GM12878 (cell line): ENCODE measurements around the gene B4GALT1. TPM values are rescaled to one million over a fixed set of nuclear protein-coding genes. Genes with fewer than 3 reads are reported as not detected.

Experiments
- ATAC-seq: fragments of 200-7000 bp; cut with Tn5 transposase; 3 replicates; pipeline ENCODE4 v1.9.1; 2020; ENCODE audit warnings: mild to moderate bottlenecking, moderate library complexity
- BruUV-seq: library from RNA; stranded (reverse); fragments of 400-500 nt; replicated peaks from 2 replicates; lab custom pipeline; 2021; lab: Mats Ljungman, UMichigan
- CTCF ChIA-PET: fragments of 300-600 bp; sonication (Branson Sonifier 250); formaldehyde crosslinking; extraction: SDS; loops from one replicate; lab custom pipeline; 2021; ENCODE audit warnings: inconsistent platforms; lab: Yijun Ruan, JAX
- POLR2A ChIA-PET: fragments of 350-600 bp; formaldehyde crosslinking; extraction: SDS; loops from one replicate; lab custom pipeline; 2021; ENCODE audit warnings: inconsistent platforms; lab: Charles Lee
- RAD21 ChIA-PET: fragments of 300-600 bp; sonication (Branson Sonifier 250); formaldehyde crosslinking; loops from one replicate; lab custom pipeline; 2023; ENCODE audit warnings: antibody characterized with exemption; ENCODE audit not compliant: unreplicated experiment; lab: Charles Lee
- SMC1A ChIA-PET: fragments of 300-600 bp; sonication (Branson Sonifier 250); formaldehyde crosslinking; loops from one replicate; lab custom pipeline; 2023; ENCODE audit not compliant: unreplicated experiment, uncharacterized antibody; lab: Charles Lee
- DNase-seq: peaks from one replicate; pipeline ENCODE4 v3.0.0-alpha.2; 2011; ENCODE audit warnings: low read depth, low spot score
- FAIRE-seq: peaks from 3 replicates; lab custom pipeline; 2011; peaks lifted over from hg19 to GRCh38; lab: Jason Lieb, UNC
- H2AFZ ChIP-seq: 2 replicates; pipeline ENCODE4 v1.6.0; 2011; ENCODE audit warnings: low read depth, low read length, control low read depth; ENCODE audit not compliant: control insufficient read depth
- H3K27ac ChIP-seq: 2 replicates; pipeline ENCODE4 v1.5.1; 2011; ENCODE audit warnings: control low read depth; ENCODE audit not compliant: control insufficient read depth, insufficient read depth
- H3K27me3 ChIP-seq, 2 experiments: replicated peaks in 1 of 2; 2 replicates each; pipeline versions ENCODE4 v1.6.0 to v1.6.1; 2011; ENCODE audit warnings: low read length in 1 of 2; ENCODE audit not compliant: control insufficient read depth in 2 of 2, insufficient read depth in 2 of 2
- H3K36me3 ChIP-seq, 2 experiments: 2 replicates each; pipeline ENCODE4 v1.5.1; 2011; ENCODE audit warnings: low read length in 1 of 2; ENCODE audit not compliant: control insufficient read depth in 2 of 2, insufficient read depth in 2 of 2
- H3K4me1 ChIP-seq: 2 replicates; pipeline ENCODE4 v1.6.1; 2011; ENCODE audit warnings: mild to moderate bottlenecking, low read length, moderate library complexity, mixed read lengths; ENCODE audit not compliant: control insufficient read depth, insufficient read depth
- H3K4me2 ChIP-seq: 2 replicates; pipeline ENCODE4 v1.6.0; 2011; ENCODE audit warnings: control low read depth; ENCODE audit not compliant: control insufficient read depth, insufficient read depth
- H3K4me3 ChIP-seq: fragments of 200-600 bp; sonication (generic); 2 replicates; pipeline ENCODE4 v1.5.1; 2016
- H3K79me2 ChIP-seq: 2 replicates; pipeline ENCODE4 v1.6.0; 2011; ENCODE audit warnings: low read length; ENCODE audit not compliant: control insufficient read depth, insufficient read depth
- H3K9ac ChIP-seq: 2 replicates; pipeline ENCODE4 v1.8.0; 2011; ENCODE audit warnings: low read length, control low read depth, mixed read lengths; ENCODE audit not compliant: control insufficient read depth, insufficient read depth
- H3K9me3 ChIP-seq: replicated peaks from 3 replicates; pipeline ENCODE4 v1.5.1; 2011; ENCODE audit warnings: mild to moderate bottlenecking, low read length; ENCODE audit not compliant: control insufficient read depth, insufficient read depth
- H4K20me1 ChIP-seq: 2 replicates; pipeline ENCODE4 v1.6.0; 2011; ENCODE audit not compliant: control insufficient read depth, insufficient read depth
- BCL11A ChIP-seq: IDR thresholded peaks from 2 replicates; pipeline ENCODE4 v1.6.1; 2011; ENCODE audit warnings: low read depth, low read length
- CBFB ChIP-seq: IDR thresholded peaks from 2 replicates; pipeline ENCODE4 v1.6.1; 2016; ENCODE audit warnings: antibody characterized with exemption, low read depth
- CHD2 ChIP-seq: IDR thresholded peaks from 2 replicates; pipeline ENCODE4 v1.6.1; 2011; ENCODE audit warnings: low read depth, low read length, improper control_type of control experiment, borderline replicate concordance
- EED ChIP-seq: sonication (generic); IDR thresholded peaks from 2 replicates; pipeline ENCODE4 v1.6.1; 2016; ENCODE audit warnings: antibody characterized with exemption, low read depth
- EGR1 ChIP-seq, 2 experiments: IDR thresholded peaks; 1 replicate in 1 of 2; 2 replicates in 1 of 2; pipeline ENCODE4 v1.6.1; 2011 to 2012; ENCODE audit warnings: low read depth in 2 of 2, low read length in 2 of 2, borderline replicate concordance in 1 of 2, mild to moderate bottlenecking in 1 of 2, moderate library complexity in 1 of 2
- EP300 ChIP-seq, 2 experiments: fragments of 150-350 bp in 1 of 2; IDR thresholded peaks; 2 replicates each; pipeline ENCODE4 v1.6.1; 2011 to 2012; ENCODE audit warnings: low read depth in 2 of 2, low read length in 2 of 2, borderline replicate concordance in 1 of 2, improper control_type of control experiment in 1 of 2, inconsistent platforms in 1 of 2; ENCODE audit not compliant: control insufficient read depth in 1 of 2
- IKZF1 ChIP-seq: fragments of 450-650 bp; conservative IDR thresholded peaks from 2 replicates; pipeline ENCODE4 v1.6.1; 2017; ENCODE audit warnings: antibody characterized with exemption, mild to moderate bottlenecking
- NFXL1 ChIP-seq: fragments of 450-650 bp; IDR thresholded peaks from 2 replicates; pipeline ENCODE4 v1.6.1; 2017; ENCODE audit warnings: antibody characterized with exemption, mild to moderate bottlenecking, borderline replicate concordance
- NFYB ChIP-seq: IDR thresholded peaks from 2 replicates; pipeline ENCODE4 v1.6.1; 2011; ENCODE audit warnings: low read depth, mild to moderate bottlenecking, low read length, improper control_type of control experiment, moderate library complexity; ENCODE audit not compliant: insufficient read depth
- NR2C1 ChIP-seq: fragments of 450-650 bp; IDR thresholded peaks from 2 replicates; pipeline ENCODE4 v1.6.1; 2017; ENCODE audit warnings: antibody characterized with exemption, mild to moderate bottlenecking, moderate library complexity
- POLR2A ChIP-seq: IDR thresholded peaks from 2 replicates; pipeline ENCODE4 v1.6.1; 2011; ENCODE audit warnings: low read depth, mild to moderate bottlenecking, low read length
- WGBS: methylation state at CpG from one replicate; pipeline ENCODE4 v1.1.6; 2016; ENCODE audit warnings: low lambda C conversion rate; ENCODE audit not compliant: insufficient replicate concordance, insufficient coverage; ENCODE audit errors: missing lambda C conversion rate; 5-methylcytosine and 5-hydroxymethylcytosine counted together
- in situ Hi-C: fragments of 300-500 bp; cut with MboI; formaldehyde crosslinking; loops from 9 replicates; pipeline ENCODE4 v1.14.3; 2018; ENCODE audit warnings: mixed read lengths
- intact Hi-C: fragments of 100-400 bp; cut with micrococcal nuclease; formaldehyde crosslinking; loops from one replicate; pipeline ENCODE4 v1.14.2; 2022; ENCODE audit not compliant: unreplicated experiment
- polyA plus RNA-seq, 11 experiments: library from polyadenylated mRNA; depleted of rRNA in 4 of 11; unstranded in 6 of 11; stranded (reverse) in 5 of 11; fragments of >200 nt; fragmentation: Nextera tagmentation in 4 of 11; fragmentation: Illumina TruSeq in 1 of 11; extraction: Ambion mirVana in 4 of 11; extraction: Trizol in 1 of 11; gene quantifications; 1 replicate in 1 of 11; 2 replicates in 10 of 11; pipeline versions ENCODE4 v1.2.1 to v1.2.3, GENCODE V29; 2011 to 2016; ENCODE audit warnings: inconsistent platforms in 2 of 11, missing spikeins in 2 of 11, low read depth in 1 of 11
- total RNA-seq, 4 experiments: library from RNA; depleted of rRNA in 3 of 4; stranded (reverse); fragments of >200 nt in 3 of 4; fragmentation: Illumina TruSeq in 1 of 4; extraction: Trizol in 1 of 4; gene quantifications; 2 replicates each; pipeline versions ENCODE4 v1.2.1 to v1.2.3, GENCODE V29; 2013 to 2021
- TF ChIP-seq, protein P1 (sequence below): fragments of 450-650 bp; IDR thresholded peaks from 2 replicates; pipeline ENCODE4 v1.6.1; 2016; ENCODE audit warnings: mild to moderate bottlenecking
- TF ChIP-seq, protein P2 (sequence below): IDR thresholded peaks from 2 replicates; pipeline ENCODE4 v1.6.1; 2012; ENCODE audit warnings: low read depth, low read length, improper control_type of control experiment
- TF ChIP-seq, protein P3 (sequence below): fragments of 450-650 bp; IDR thresholded peaks from 2 replicates; pipeline ENCODE4 v1.6.1; 2017; ENCODE audit warnings: low read depth, mild to moderate bottlenecking, moderate library complexity
- TF ChIP-seq, protein P4 (sequence below): fragments of 450-650 bp; IDR thresholded peaks from 2 replicates; pipeline ENCODE4 v1.6.1; 2018; ENCODE audit warnings: borderline replicate concordance, mild to moderate bottlenecking; ENCODE audit not compliant: partially characterized antibody

Gene B4GALT1
- total and polyA plus RNA-seq, 10 of the 15 experiments (the other 5 are each of a cell fraction or from before 2014, with no cell fraction given), result 12.7 to 79.0 (median 41.0) TPM

DNA sequence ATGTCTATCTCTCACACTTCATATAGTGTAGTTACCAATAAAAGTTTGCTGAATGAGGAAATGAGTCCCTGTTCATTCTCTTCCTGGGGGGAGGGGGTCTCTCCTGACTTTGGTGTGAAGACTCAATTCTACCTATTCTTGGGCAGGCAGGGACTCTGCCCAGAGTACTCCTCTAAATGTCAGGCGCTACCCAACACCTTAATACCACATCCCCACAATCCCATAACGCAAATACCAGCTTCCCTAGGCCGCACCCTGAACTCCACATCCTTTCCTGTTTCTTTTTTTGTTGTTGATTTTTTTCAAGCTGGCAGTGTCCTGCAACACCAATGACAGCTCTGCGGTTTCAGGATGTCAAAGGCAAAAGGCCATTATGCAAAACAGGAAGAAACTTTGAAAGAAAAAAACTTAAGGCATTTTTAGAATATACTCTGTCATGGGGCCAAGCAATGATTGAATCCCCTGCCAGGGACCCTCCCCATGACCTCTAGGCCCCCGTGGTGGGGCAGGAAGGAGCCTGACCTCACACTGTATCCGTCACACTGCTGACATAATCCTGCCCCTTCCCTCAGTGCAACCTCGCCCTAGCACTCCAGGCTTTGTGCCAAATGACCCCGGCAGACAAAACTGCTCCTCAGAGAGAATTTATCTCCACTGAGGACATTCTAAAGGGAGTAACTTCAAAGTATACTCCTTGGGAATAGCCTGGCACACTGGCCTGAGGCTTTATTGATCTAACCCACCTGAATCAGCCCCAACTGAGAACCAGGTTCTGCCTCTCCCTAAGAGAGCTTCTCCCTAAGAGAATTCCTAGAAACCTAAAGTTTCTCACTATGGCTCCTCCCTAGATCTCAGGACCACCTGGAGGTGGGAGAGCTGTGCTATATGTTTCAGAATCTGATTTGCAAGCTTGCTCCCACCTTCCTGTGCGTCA is 8.0 kb downstream of the B4GALT1 start:
- Histone ChIP-seq H3K27me3 (no peaks in the 10 kb centered on the region), H2AFZ (no peak overlapping the region), H3K4me2 (peak overlapping the region; percentile 86), H3K9ac (peak overlapping the region; percentile 68), H3K27ac (peak overlapping the region; percentile 92), H3K9me3 (no peaks in the 10 kb centered on the region), H4K20me1 (0 out of 2 replicates have a peak, but pooled peaks cover 3% of the 10 kb centered on the region), H3K79me2 (peaks cover 99% of the 10 kb centered on the region), H3K36me3 (no peaks in the 10 kb centered on the region; a peak in 1 of 4 replicates), H3K4me3 (peak overlapping the region; percentile 90), H3K4me1 (peaks cover 79% of the 10 kb centered on the region)
- RAD21 ChIA-PET, result interaction anchor here (0.9 to 7.2 kb wide), 13 partner anchors 7 to 131 kb away, joined by 3 to 46 read pairs (median 6); partner anchors contain the start of genes B4GALT1 and NFX1
- intact Hi-C loops (loop anchor here (2.0 kb wide), 1 partner anchor 16 kb away; no protein-coding TSS in a partner anchor), in situ Hi-C loops (no loop called here)
- DNase-seq, result no peak
- 1% methylated on average over 9 of the region's 9 CpGs for WGBS
- CTCF ChIA-PET, result interaction anchor here (0.7 to 7.2 kb wide), 10 partner anchors 9 to 67 kb away, joined by 3 to 58 read pairs (median 5); no protein-coding TSS in a partner anchor
- SMC1A ChIA-PET, result interaction anchor here (0.8 to 10.4 kb wide), 20 partner anchors 7 to 138 kb away, joined by 3 to 172 read pairs (median 4); partner anchors contain the start of gene B4GALT1
- ATAC-seq, result peak; percentile 39
- FAIRE-seq, result no peak
- POLR2A ChIA-PET, result interaction anchor here (0.9 to 8.5 kb wide), 11 partner anchors 7 to 135 kb away, joined by 3 to 73 read pairs (median 5); partner anchors contain the start of gene B4GALT1
- TSS peak; percentile 2 for BruUV-seq
- TF ChIP-seq EGR1 (IDR thresholded peaks at IDR 0.05; ENCODE audit: borderline replicate concordance in 1 of 2, low read depth in 2 of 2, low read length in 2 of 2) (0 out of 3 replicates have a peak, but pooled peaks of 1 of the 2 experiments have one; percentile 32), EP300 (IDR thresholded peaks at IDR 0.05; ENCODE audit: borderline replicate concordance in 1 of 2, control insufficient read depth in 1 of 2, low read depth in 2 of 2, low read length in 2 of 2) (peak in 1 of 2 experiments; percentile 37; a peak in 1 of 4 replicates), BCL11A (0 out of 2 replicates have a peak, but pooled peaks have one; percentile 4), NFYB (peak; percentile 83), NR2C1 (peak; percentile 75), NFXL1 (no peak), POLR2A (0 out of 2 replicates have a peak, but pooled peaks have one; percentile 7), CBFB (peak; percentile 65; the same call in 1 of the 2 replicates), IKZF1 (peak; percentile 75), EED (peak; percentile 65; the same call in 1 of the 2 replicates), CHD2 (peak; percentile 67; the same call in 1 of the 2 replicates)
- TF ChIP-seq, protein P1, sequence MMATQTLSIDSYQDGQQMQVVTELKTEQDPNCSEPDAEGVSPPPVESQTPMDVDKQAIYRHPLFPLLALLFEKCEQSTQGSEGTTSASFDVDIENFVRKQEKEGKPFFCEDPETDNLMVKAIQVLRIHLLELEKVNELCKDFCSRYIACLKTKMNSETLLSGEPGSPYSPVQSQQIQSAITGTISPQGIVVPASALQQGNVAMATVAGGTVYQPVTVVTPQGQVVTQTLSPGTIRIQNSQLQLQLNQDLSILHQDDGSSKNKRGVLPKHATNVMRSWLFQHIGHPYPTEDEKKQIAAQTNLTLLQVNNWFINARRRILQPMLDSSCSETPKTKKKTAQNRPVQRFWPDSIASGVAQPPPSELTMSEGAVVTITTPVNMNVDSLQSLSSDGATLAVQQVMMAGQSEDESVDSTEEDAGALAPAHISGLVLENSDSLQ, result peak; percentile 22; the same call in 1 of the 2 replicates
- TF ChIP-seq, protein P2, sequence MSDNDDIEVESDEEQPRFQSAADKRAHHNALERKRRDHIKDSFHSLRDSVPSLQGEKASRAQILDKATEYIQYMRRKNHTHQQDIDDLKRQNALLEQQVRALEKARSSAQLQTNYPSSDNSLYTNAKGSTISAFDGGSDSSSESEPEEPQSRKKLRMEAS, result peak; percentile 28; the same call in 1 of the 2 replicates
- TF ChIP-seq, protein P3, sequence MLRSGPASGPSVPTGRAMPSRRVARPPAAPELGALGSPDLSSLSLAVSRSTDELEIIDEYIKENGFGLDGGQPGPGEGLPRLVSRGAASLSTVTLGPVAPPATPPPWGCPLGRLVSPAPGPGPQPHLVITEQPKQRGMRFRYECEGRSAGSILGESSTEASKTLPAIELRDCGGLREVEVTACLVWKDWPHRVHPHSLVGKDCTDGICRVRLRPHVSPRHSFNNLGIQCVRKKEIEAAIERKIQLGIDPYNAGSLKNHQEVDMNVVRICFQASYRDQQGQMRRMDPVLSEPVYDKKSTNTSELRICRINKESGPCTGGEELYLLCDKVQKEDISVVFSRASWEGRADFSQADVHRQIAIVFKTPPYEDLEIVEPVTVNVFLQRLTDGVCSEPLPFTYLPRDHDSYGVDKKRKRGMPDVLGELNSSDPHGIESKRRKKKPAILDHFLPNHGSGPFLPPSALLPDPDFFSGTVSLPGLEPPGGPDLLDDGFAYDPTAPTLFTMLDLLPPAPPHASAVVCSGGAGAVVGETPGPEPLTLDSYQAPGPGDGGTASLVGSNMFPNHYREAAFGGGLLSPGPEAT, result peak; percentile 57
- TF ChIP-seq, protein P4, sequence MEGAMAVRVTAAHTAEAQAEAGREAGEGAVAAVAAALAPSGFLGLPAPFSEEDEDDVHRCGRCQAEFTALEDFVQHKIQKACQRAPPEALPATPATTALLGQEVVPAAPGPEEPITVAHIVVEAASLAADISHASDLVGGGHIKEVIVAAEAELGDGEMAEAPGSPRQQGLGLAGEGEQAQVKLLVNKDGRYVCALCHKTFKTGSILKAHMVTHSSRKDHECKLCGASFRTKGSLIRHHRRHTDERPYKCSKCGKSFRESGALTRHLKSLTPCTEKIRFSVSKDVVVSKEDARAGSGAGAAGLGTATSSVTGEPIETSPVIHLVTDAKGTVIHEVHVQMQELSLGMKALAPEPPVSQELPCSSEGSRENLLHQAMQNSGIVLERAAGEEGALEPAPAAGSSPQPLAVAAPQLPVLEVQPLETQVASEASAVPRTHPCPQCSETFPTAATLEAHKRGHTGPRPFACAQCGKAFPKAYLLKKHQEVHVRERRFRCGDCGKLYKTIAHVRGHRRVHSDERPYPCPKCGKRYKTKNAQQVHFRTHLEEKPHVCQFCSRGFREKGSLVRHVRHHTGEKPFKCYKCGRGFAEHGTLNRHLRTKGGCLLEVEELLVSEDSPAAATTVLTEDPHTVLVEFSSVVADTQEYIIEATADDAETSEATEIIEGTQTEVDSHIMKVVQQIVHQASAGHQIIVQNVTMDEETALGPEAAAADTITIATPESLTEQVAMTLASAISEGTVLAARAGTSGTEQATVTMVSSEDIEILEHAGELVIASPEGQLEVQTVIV, result no peak
